Endodermal cell (in vitro differentiated cells): ENCODE data around the gene SMC6. TPM values are rescaled to one million over a fixed set of nuclear protein-coding genes. Genes with fewer than 3 reads are reported as not detected.

Experiments used
- DNase-seq: peaks from one replicate; pipeline ENCODE4 v3.0.0-alpha.2; 2017
- H3K27ac ChIP-seq: 2 replicates; pipeline ENCODE4 v1.5.1; 2013; ENCODE audit warnings: mild to moderate bottlenecking, low read depth, low read length, moderate library complexity
- H3K27me3 ChIP-seq: 2 replicates; pipeline ENCODE4 v1.6.1; 2013; ENCODE audit warnings: mild to moderate bottlenecking, low read length, moderate library complexity; ENCODE audit not compliant: insufficient read depth, control insufficient read depth, poor library complexity, severe bottlenecking
- H3K36me3 ChIP-seq: 2 replicates; pipeline ENCODE4 v1.7.0; 2013; ENCODE audit warnings: mild to moderate bottlenecking, low read length, moderate library complexity; ENCODE audit not compliant: control insufficient read depth, insufficient read depth
- H3K4me1 ChIP-seq: one replicate; pipeline ENCODE4 v1.7.0; 2013; ENCODE audit warnings: low read length; ENCODE audit not compliant: control insufficient read depth, insufficient read depth
- H3K4me3 ChIP-seq: 2 replicates; pipeline ENCODE4 v1.5.1; 2013; ENCODE audit warnings: mild to moderate bottlenecking, low read length, moderate library complexity
- H3K9ac ChIP-seq: 2 replicates; pipeline ENCODE4 v1.6.1; 2013; ENCODE audit warnings: mild to moderate bottlenecking, low read length, moderate library complexity; ENCODE audit not compliant: poor library complexity, severe bottlenecking; ENCODE audit errors: extremely low read depth
- H3K9me3 ChIP-seq: 2 replicates; pipeline ENCODE4 v1.6.1; 2013; ENCODE audit warnings: mild to moderate bottlenecking, low read length, moderate library complexity; ENCODE audit not compliant: control insufficient read depth
- H3K27ac Mint-ChIP-seq: 2 replicates; pipeline ENCODE4 v1.8.0; 2020; ENCODE audit warnings: mixed read lengths
- H3K27me3 Mint-ChIP-seq: 2 replicates; pipeline ENCODE4 v1.8.0; 2021; ENCODE audit warnings: mild to moderate bottlenecking, mixed read lengths; ENCODE audit not compliant: insufficient read depth
- H3K36me3 Mint-ChIP-seq: 2 replicates; pipeline ENCODE4 v1.8.0; 2020; ENCODE audit warnings: low read depth, mixed read lengths
- H3K4me1 Mint-ChIP-seq: 2 replicates; pipeline ENCODE4 v1.8.0; 2020; ENCODE audit warnings: mixed read lengths
- H3K4me3 Mint-ChIP-seq: 2 replicates; pipeline ENCODE4 v1.8.0; 2020; ENCODE audit warnings: mild to moderate bottlenecking, moderate library complexity, mixed read lengths
- H3K9me3 Mint-ChIP-seq: 2 replicates; pipeline ENCODE4 v1.8.0; 2020; ENCODE audit warnings: mild to moderate bottlenecking, mixed read lengths
- CTCF ChIP-seq: fragments of 200-600 bp; sonication (generic); conservative IDR thresholded peaks from 2 replicates; pipeline ENCODE4 v1.5.0; 2021; ENCODE audit warnings: antibody characterized with exemption, mild to moderate bottlenecking
- WGBS, 2 experiments: methylation state at CpG; one replicate each; pipeline versions ENCODE4 v1.1.5 to v1.1.7; 2013; ENCODE audit warnings: missing lambda C conversion rate in 2 of 2, mixed read lengths in 1 of 2; ENCODE audit not compliant: insufficient coverage in 1 of 2, insufficient read length in 1 of 2; 5-methylcytosine and 5-hydroxymethylcytosine counted together
- long read RNA-seq, 4 experiments: library from polyadenylated mRNA in 2 of 4; library from RNA in 1 of 4; library from capped mRNA in 1 of 4; stranded (forward) in 3 of 4; unstranded in 1 of 4; transcript quantifications; one replicate each; pipeline ENCODE4 v2.0.0, GENCODE V29; 2020 to 2021; ENCODE audit warnings: inconsistent platforms in 1 of 4
- polyA plus RNA-seq, 2 experiments: library from polyadenylated mRNA; stranded (reverse); fragments of 50-300 nt; gene quantifications; one replicate each; pipeline ENCODE4 v1.2.3, GENCODE V29; 2013
- total RNA-seq, 2 donors: library from RNA; stranded (reverse); fragmentation: NEBNext Ultra II Directional in 1 of 2; extraction: Animal tissue kit (Norgen Biotek cat#: 25700) in 1 of 2; gene quantifications; 2 replicates in 1 of 2; 3 replicates in 1 of 2; pipeline ENCODE4 v1.2.1, GENCODE V29; 2021

SMC6 gene
- total RNA-seq: 10 to 100 TPM; 38.3 to 48.3 TPM
- 26.9 TPM for polyA plus RNA-seq (2013, experiment 1 of 2)
- 27.0 TPM for polyA plus RNA-seq (2013, experiment 2 of 2)
- long read RNA-seq, experiment 1, full-length matches to known transcripts: 4 of 14 reads
- long read RNA-seq, experiment 1, partial matches to known transcripts: 5 of 14 reads
- long read RNA-seq, experiment 1, other reads (novel, unspliced or antisense): 5 of 14 reads
- long read RNA-seq, experiment 2, full-length matches to known transcripts: 62 of 94 reads
- long read RNA-seq, experiment 2, partial matches to known transcripts: 12 of 94 reads
- long read RNA-seq, experiment 2, other reads (novel, unspliced or antisense): 20 of 94 reads
- long read RNA-seq, experiment 3, full-length matches to known transcripts: 7 of 190 reads
- long read RNA-seq, experiment 3, partial matches to known transcripts: 165 of 190 reads
- long read RNA-seq, experiment 3, other reads (novel, unspliced or antisense): 18 of 190 reads
- long read RNA-seq, experiment 4, full-length matches to known transcripts: 7 of 39 reads
- long read RNA-seq, experiment 4, partial matches to known transcripts: 27 of 39 reads
- long read RNA-seq, experiment 4, other reads (novel, unspliced or antisense): 5 of 39 reads

- Mint-ChIP-seq H3K27me3 (no peaks in the 10 kb centered on the region), H3K4me3 (peak within 1 kb of the TSS; percentile 93), H3K36me3 (no peaks in the 10 kb centered on the region), H3K27ac (peak within 1 kb of the TSS; percentile 97), H3K9me3 (no peaks in the 10 kb centered on the region), H3K4me1 (peaks cover 22% of the 10 kb centered on the region)
- Histone ChIP-seq H3K9me3 (no peaks in the 10 kb centered on the region), H3K9ac (peak within 1 kb of the TSS; percentile 83), H3K27me3 (no peaks in the 10 kb centered on the region), H3K36me3 (no peaks in the 10 kb centered on the region), H3K4me3 (peak within 1 kb of the TSS; percentile 87), H3K4me1 (peaks cover 3% of the 10 kb centered on the region), H3K27ac (peak within 1 kb of the TSS; percentile 97)
- 0% methylated on average over 23 to 76 of the region's 76 CpGs for WGBS, 2 experiments
- no peak for TF ChIP-seq CTCF
- peak; percentile 97 for DNase-seq
Measured at GRCh38 chr2:17753803-17754663, at the start of gene SMC6, which contains the start of gene GEN1. TSS of gene SMC6 (minus strand) at chr2:17753810. CDS start at chr2:17745946, 7,864 bp downstream. TSS of gene GEN1 (plus strand) at chr2:17754138. CDS start at chr2:17759944, 5,806 bp downstream.

GRCh38 chr2:17800693-17801458 lies 47.3 kb upstream of the SMC6 start:
- Mint-ChIP-seq H3K4me3 (no peak overlapping the region), H3K27ac (no peak overlapping the region), H3K9me3 (no peaks in the 10 kb centered on the region), H3K4me1 (no peaks in the 10 kb centered on the region), H3K27me3 (peaks cover 15% of the 10 kb centered on the region), H3K36me3 (no peaks in the 10 kb centered on the region)
- no peaks in the 10 kb centered on the region for H3K4me1 ChIP-seq
- peak overlapping the region; percentile 1 for H3K27ac ChIP-seq
- TF ChIP-seq CTCF: no peak
- H3K27me3 ChIP-seq: no peaks in the 10 kb centered on the region
- WGBS, 2 experiments: 91 to 100% methylated on average over 1 of the region's 1 CpG
- no peak overlapping the region for H3K4me3 ChIP-seq
- no peaks in the 10 kb centered on the region for H3K36me3 ChIP-seq
- no peaks in the 10 kb centered on the region for H3K9me3 ChIP-seq
- H3K9ac ChIP-seq: no peak overlapping the region
- DNase-seq: no peak

- no peaks in the 10 kb centered on the region for H3K9me3 Mint-ChIP-seq
- H3K4me3 Mint-ChIP-seq: no peak overlapping the region
- H3K36me3 Mint-ChIP-seq: no peaks in the 10 kb centered on the region
- Histone ChIP-seq H3K4me1 (no peaks in the 10 kb centered on the region), H3K9me3 (no peaks in the 10 kb centered on the region), H3K9ac (no peak overlapping the region), H3K27me3 (no peaks in the 10 kb centered on the region), H3K4me3 (no peak overlapping the region), H3K27ac (peak overlapping the region; percentile 62), H3K36me3 (no peaks in the 10 kb centered on the region)
- TF ChIP-seq CTCF: no peak
- no peaks in the 10 kb centered on the region for H3K4me1 Mint-ChIP-seq
- peaks cover 20% of the 10 kb centered on the region for H3K27me3 Mint-ChIP-seq
- DNase-seq: no peak
- no peak overlapping the region for H3K27ac Mint-ChIP-seq
- 80 to 82% methylated on average over 2 to 5 of the region's 5 CpGs for WGBS, 2 experiments
Measured at GRCh38 chr2:17800219-17800618, 46.6 kb upstream of the SMC6 start.
